GM12891 (cell line): ENCODE results near the gene RYR3.

Experiments
- POLR2A ChIP-seq: IDR thresholded peaks from 2 replicates; pipeline ENCODE4 v1.6.1; 2011; ENCODE audit warnings: low read depth, low read length, control low read depth
- TAF1 ChIP-seq: IDR thresholded peaks from 2 replicates; pipeline ENCODE4 v1.6.1; 2011; ENCODE audit warnings: low read depth, low read length, control low read depth

DNA sequence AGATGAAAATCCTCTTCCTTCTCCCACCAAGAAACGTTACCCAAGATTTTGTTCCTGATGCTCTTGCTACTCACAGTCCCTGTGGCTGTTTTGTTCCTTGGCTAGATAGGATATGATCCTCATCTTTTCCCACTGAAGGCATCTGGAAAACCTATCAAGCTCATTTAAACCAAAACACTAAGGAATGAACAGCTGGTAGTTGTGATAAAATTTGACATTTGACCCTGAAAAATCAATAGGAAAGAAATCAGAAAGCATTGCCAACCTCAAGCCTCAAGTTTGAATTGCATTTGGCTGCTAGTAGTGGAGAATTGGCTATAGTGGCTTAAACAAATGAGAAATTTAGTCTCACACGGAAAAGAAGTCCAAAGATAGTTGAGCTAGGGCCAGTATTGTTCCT, 486.9 kb downstream of the RYR3 start:
- TF ChIP-seq POLR2A (no peak), TAF1 (no peak)
